SK-N-SH (cell line): ENCODE measurements around the gene GLIS1. TPM values are rescaled to one million over a fixed set of nuclear protein-coding genes. Genes with fewer than 3 reads are reported as not detected.

Experiments
- CTCF ChIA-PET: fragments of 300-600, 350-600 bp; formaldehyde crosslinking; extraction: SDS; loops from one replicate; lab custom pipeline; 2021; lab: Yijun Ruan, JAX
- POLR2A ChIA-PET: fragments of 350-600 bp; sonication (Branson Sonifier 250); formaldehyde crosslinking; extraction: SDS; loops from one replicate; lab custom pipeline; 2020; ENCODE audit warnings: antibody characterized with exemption, inconsistent platforms; lab: Yijun Ruan, JAX
- DNase-seq: peaks from one replicate; pipeline ENCODE4 v3.0.0; 2012
- H2AFZ ChIP-seq: fragments of 200-600 bp; sonication (generic); 2 replicates; pipeline ENCODE4 v1.8.1; 2016; ENCODE audit warnings: antibody characterized with exemption, mild to moderate bottlenecking, low read depth
- H3F3A ChIP-seq: fragments of 200-600 bp; sonication (generic); replicated peaks from 2 replicates; pipeline ENCODE3; 2016; ENCODE audit warnings: antibody characterized with exemption, mild to moderate bottlenecking; ENCODE audit not compliant: insufficient read depth
- H3K27ac ChIP-seq, 2 experiments: fragments of 200-500 bp in 1 of 2; fragments of 200-600 bp in 1 of 2; sonication (Bioruptor generic) in 1 of 2; sonication (generic), shearing (Covaris generic) in 1 of 2; 2 replicates each; pipeline versions ENCODE4 v1.5.1 to v1.6.1; 2014 to 2016; ENCODE audit warnings: low read depth in 2 of 2, inconsistent platforms in 1 of 2, low read length in 1 of 2, mild to moderate bottlenecking in 1 of 2, mixed read lengths in 1 of 2
- H3K27me3 ChIP-seq: fragments of 200-600 bp; sonication (generic), shearing (Covaris generic); 2 replicates; pipeline ENCODE4 v1.6.1; 2016; ENCODE audit warnings: mixed run types; ENCODE audit not compliant: insufficient read depth
- H3K36me3 ChIP-seq, 2 experiments: fragments of 200-500 bp in 1 of 2; fragments of 200-600 bp in 1 of 2; sonication (Bioruptor generic) in 1 of 2; sonication (generic) in 1 of 2; replicated peaks in 1 of 2; 2 replicates each; pipeline versions ENCODE3 to v1.5.1; 2014 to 2016; ENCODE audit warnings: low read length in 1 of 2, mild to moderate bottlenecking in 1 of 2; ENCODE audit not compliant: insufficient read depth in 2 of 2, control insufficient read depth in 1 of 2
- H3K4me1 ChIP-seq, 2 experiments: fragments of 200-500 bp in 1 of 2; fragments of 200-600 bp in 1 of 2; sonication (Bioruptor generic) in 1 of 2; sonication (generic), shearing (Covaris generic) in 1 of 2; 2 replicates each; pipeline versions ENCODE4 v1.5.1 to v1.6.1; 2014 to 2016; ENCODE audit warnings: low read depth in 1 of 2, low read length in 1 of 2, mixed run types in 1 of 2; ENCODE audit not compliant: insufficient read depth in 2 of 2, control insufficient read depth in 1 of 2
- H3K4me2 ChIP-seq: fragments of 200-600 bp; sonication (generic), shearing (Covaris generic); 2 replicates; pipeline ENCODE4 v1.6.1; 2017; ENCODE audit warnings: mixed run types
- H3K4me3 ChIP-seq, 2 experiments: fragments of 200-500 bp in 1 of 2; fragments of 200-600 bp in 1 of 2; sonication (Bioruptor generic) in 1 of 2; sonication (generic), shearing (Covaris generic) in 1 of 2; 2 replicates each; pipeline versions ENCODE4 v1.5.1 to v1.8.1; 2014 to 2016; ENCODE audit warnings: low read depth in 2 of 2, inconsistent platforms in 1 of 2, low read length in 1 of 2, mild to moderate bottlenecking in 1 of 2, mixed read lengths in 1 of 2, moderate library complexity in 1 of 2
- H3K79me2 ChIP-seq: fragments of 200-600 bp; sonication (generic); 2 replicates; pipeline ENCODE4 v1.8.1; 2017; ENCODE audit warnings: mild to moderate bottlenecking; ENCODE audit not compliant: insufficient read depth
- H3K9ac ChIP-seq: fragments of 200-600 bp; sonication (generic); 2 replicates; pipeline ENCODE4 v1.6.1; 2017; ENCODE audit warnings: mixed run types
- H3K9me2 ChIP-seq: fragments of 200-600 bp; sonication (generic); 2 replicates; pipeline ENCODE4 v1.6.1; 2017; ENCODE audit warnings: mixed run types
- H3K9me3 ChIP-seq: fragments of 200-600 bp; sonication (generic); 2 replicates; pipeline ENCODE4 v1.6.1; 2017; ENCODE audit warnings: mixed run types, mild to moderate bottlenecking, moderate library complexity
- H4K20me1 ChIP-seq: fragments of 200-600 bp; sonication (generic); 2 replicates; pipeline ENCODE4 v1.6.1; 2017; ENCODE audit warnings: mild to moderate bottlenecking, mixed run types; ENCODE audit not compliant: insufficient read depth
- CTCF ChIP-seq: fragments of 200-600 bp; sonication (generic); IDR thresholded peaks from 2 replicates; pipeline ENCODE4 v1.6.1; 2017; ENCODE audit warnings: antibody characterized with exemption, mild to moderate bottlenecking, moderate library complexity
- FOXM1 ChIP-seq: IDR thresholded peaks from 2 replicates; pipeline ENCODE4 v1.4.0; 2012; ENCODE audit warnings: low read depth, mild to moderate bottlenecking
- IRF3 ChIP-seq: fragments of 150-350 bp; IDR thresholded peaks from 2 replicates; pipeline ENCODE4 v1.6.1; 2016; ENCODE audit warnings: mild to moderate bottlenecking, low read depth, low read length
- JUND ChIP-seq: IDR thresholded peaks from 2 replicates; pipeline ENCODE4 v1.4.0; 2012
- MAX ChIP-seq: IDR thresholded peaks from 2 replicates; pipeline ENCODE4 v1.4.0; 2012; ENCODE audit warnings: low read depth
- MEF2A ChIP-seq: IDR thresholded peaks from 2 replicates; pipeline ENCODE4 v1.4.0; 2012; ENCODE audit warnings: low read depth, borderline replicate concordance
- MXI1 ChIP-seq: IDR thresholded peaks from 2 replicates; pipeline ENCODE4 v1.6.1; 2012; ENCODE audit warnings: mild to moderate bottlenecking, low read depth, low read length, improper control_type of control experiment
- RAD21 ChIP-seq: IDR thresholded peaks from 2 replicates; pipeline ENCODE4 v1.6.1; 2012; ENCODE audit warnings: mild to moderate bottlenecking, low read length
- RCOR1 ChIP-seq: fragments of 150-350 bp; IDR thresholded peaks from 2 replicates; pipeline ENCODE4 v1.6.1; 2017; ENCODE audit warnings: antibody characterized with exemption, low read length
- RFX5 ChIP-seq: IDR thresholded peaks from 2 replicates; pipeline ENCODE4 v1.6.1; 2012; ENCODE audit warnings: mild to moderate bottlenecking, improper control_type of control experiment, low read length
- SIN3A ChIP-seq: IDR thresholded peaks from 2 replicates; pipeline ENCODE4 v1.6.1; 2012; ENCODE audit warnings: low read depth, mild to moderate bottlenecking, low read length, moderate library complexity, borderline replicate concordance
- TCF12 ChIP-seq: IDR thresholded peaks from 2 replicates; pipeline ENCODE4 v1.4.0; 2012
- TEAD4 ChIP-seq: IDR thresholded peaks from 2 replicates; pipeline ENCODE4 v1.4.0; 2012; ENCODE audit warnings: mild to moderate bottlenecking, borderline replicate concordance; ENCODE audit not compliant: insufficient read depth
- USF2 ChIP-seq: fragments of 150-350 bp; IDR thresholded peaks from 2 replicates; pipeline ENCODE4 v1.6.1; 2017; ENCODE audit warnings: antibody characterized with exemption, low read length, low read depth, borderline replicate concordance
- WGBS: methylation state at CpG from one replicate; pipeline ENCODE4 v1.1.6; 2017; ENCODE audit warnings: low lambda C conversion rate; 5-methylcytosine and 5-hydroxymethylcytosine counted together
- polyA plus RNA-seq, 3 experiments: library from polyadenylated mRNA; depleted of rRNA; stranded (reverse); fragments of >200 nt; gene quantifications; 2 replicates each; pipeline ENCODE4 v1.2.3, GENCODE V29; 2012

The GLIS1 gene
- polyA plus RNA-seq, 1 of the 3 experiments (the other 2 are of a cell fraction) = 0.13 TPM

GRCh38 chr1:53579221-53580008 is 159.5 kb downstream of the GLIS1 start:
- 80% methylated on average over 13 of the region's 16 CpGs for WGBS
- POLR2A ChIA-PET = no interaction called here

More at GRCh38 chr1:53579221-53580008, 159.5 kb downstream of the GLIS1 start:
- TF ChIP-seq SIN3A (no peak), RAD21 (no peak), TCF12 (no peak), TEAD4 (no peak), FOXM1 (no peak), JUND (no peak), RCOR1 (no peak), CTCF (no peak), USF2 (no peak), MAX (no peak), IRF3 (no peak), MXI1 (no peak), MEF2A (no peak), RFX5 (no peak)
- peaks cover 0 to 78% of the 10 kb centered on the region in 2 experiments; a peak in 1 of 4 replicates for H3K4me1 ChIP-seq
- H3K9me3 ChIP-seq = no peaks in the 10 kb centered on the region
- no peaks in the 10 kb centered on the region for H3K36me3 ChIP-seq
- no peak for DNase-seq
- no peak overlapping the region for H3K4me3 ChIP-seq
- H2AFZ ChIP-seq = no peak overlapping the region
- H3K9ac ChIP-seq = no peak overlapping the region
- no peak overlapping the region for H3K27ac ChIP-seq
- H3K79me2 ChIP-seq = no peaks in the 10 kb centered on the region
- no peaks in the 10 kb centered on the region for H3F3A ChIP-seq
- H4K20me1 ChIP-seq = no peaks in the 10 kb centered on the region
- H3K4me2 ChIP-seq = no peak overlapping the region
- H3K27me3 ChIP-seq = no peaks in the 10 kb centered on the region
- CTCF ChIA-PET = interaction anchor here (0.8 kb wide), 1 partner anchor 93 kb away, joined by 3 read pairs; no protein-coding TSS in a partner anchor
- H3K9me2 ChIP-seq = no peaks in the 10 kb centered on the region
